Measurements from ENCODE around the gene PHF13. TPM values are rescaled to one million over a fixed set of nuclear protein-coding genes. Genes with fewer than 3 reads are reported as not detected.
A peak's percentile ranks its signal among the peaks of the same experiment; 100 is the strongest.

PHF13 gene
- polyA plus RNA-seq, 1 donor (not counting 4 experiments of a cell fraction or from before 2014, with no cell fraction given), result 4.5 TPM

DNA sequence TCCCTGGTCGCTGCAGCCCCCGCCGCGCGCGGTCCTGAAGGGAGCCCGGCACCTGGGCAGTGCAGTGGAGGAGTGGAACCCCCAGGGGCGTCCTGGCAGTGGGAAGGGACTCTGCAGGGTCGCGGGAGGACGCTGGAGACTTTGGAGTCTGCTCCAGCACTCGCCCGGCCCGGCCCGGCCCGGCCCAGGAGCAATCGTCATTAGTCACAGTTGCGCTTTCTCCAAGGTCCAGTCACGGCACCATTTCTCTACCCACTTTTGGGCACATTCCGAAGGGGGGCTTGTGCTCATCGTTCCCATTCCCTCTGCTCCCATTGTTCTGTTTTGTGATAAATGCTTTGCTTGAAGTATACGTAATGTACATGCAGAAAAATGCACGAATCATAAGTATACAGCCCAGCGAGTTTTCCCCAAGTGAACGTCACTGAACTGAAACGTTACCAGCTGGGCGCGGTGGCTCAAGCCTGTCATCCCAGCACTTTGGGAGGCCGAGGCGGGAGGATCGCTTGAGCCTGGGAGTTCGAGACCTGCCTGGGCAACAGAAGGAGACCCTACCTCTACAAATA, 12.1 kb downstream of the PHF13 start:
- Histone ChIP-seq H3K27ac (ENCODE audit: control insufficient read depth, insufficient read depth, low read length) (peak overlapping the region; percentile 67), H3K9me1 (ENCODE audit: control insufficient read depth, extremely low read depth, insufficient read depth, low read length) (no peaks in the 10 kb centered on the region), H3K4me2 (ENCODE audit: control insufficient read depth, extremely low read depth, insufficient read depth, low read depth, low read length) (peak overlapping the region; percentile 82), H4K20me1 (ENCODE audit: control insufficient read depth, extremely low read depth, insufficient read depth, low read length) (peaks cover 2% of the 10 kb centered on the region), H2AFZ (ENCODE audit: control insufficient read depth, low read length) (peak overlapping the region; percentile 74), H3K36me3 (ENCODE audit: control insufficient read depth in 2 of 2, extremely low read depth in 1 of 2, insufficient read depth in 2 of 2, low read length in 2 of 2) (peaks cover 18 to 21% of the 10 kb centered on the region in 2 experiments), H3K4me3 (ENCODE audit: control insufficient read depth in 2 of 3, extremely low read depth in 1 of 3, insufficient read depth in 2 of 3, low read depth in 1 of 3, low read length in 3 of 3) (peak overlapping the region; percentile 66 to 91 (median 88)), H3K79me2 (ENCODE audit: control insufficient read depth, insufficient read depth, low read length) (peaks cover 31% of the 10 kb centered on the region), H3K4me1 (ENCODE audit: control insufficient read depth, extremely low read depth, insufficient read depth, low read length) (peaks cover 11% of the 10 kb centered on the region), H3K9me3 (ENCODE audit: control insufficient read depth, low read depth, low read length) (no peaks in the 10 kb centered on the region), H3K27me3 (ENCODE audit: control insufficient read depth, extremely low read depth, insufficient read depth, low read length) (no peaks in the 10 kb centered on the region), H3K9ac (ENCODE audit: control insufficient read depth, extremely low read depth, insufficient read depth, low read length) (peak overlapping the region; percentile 80)
- dilution Hi-C loops (cut with MboI; ENCODE audit: extremely low pct_ligation_motif_present, low sequenced_read_pairs), result no loop called here
- FAIRE-seq (no peak), DNase-seq (ENCODE audit: low read depth, low spot score) (no peak)
- no peak for TF ChIP-seq EZH2 (IDR thresholded peaks at IDR 0.05; ENCODE audit: low read length)
- TF ChIP-seq, protein P1, sequence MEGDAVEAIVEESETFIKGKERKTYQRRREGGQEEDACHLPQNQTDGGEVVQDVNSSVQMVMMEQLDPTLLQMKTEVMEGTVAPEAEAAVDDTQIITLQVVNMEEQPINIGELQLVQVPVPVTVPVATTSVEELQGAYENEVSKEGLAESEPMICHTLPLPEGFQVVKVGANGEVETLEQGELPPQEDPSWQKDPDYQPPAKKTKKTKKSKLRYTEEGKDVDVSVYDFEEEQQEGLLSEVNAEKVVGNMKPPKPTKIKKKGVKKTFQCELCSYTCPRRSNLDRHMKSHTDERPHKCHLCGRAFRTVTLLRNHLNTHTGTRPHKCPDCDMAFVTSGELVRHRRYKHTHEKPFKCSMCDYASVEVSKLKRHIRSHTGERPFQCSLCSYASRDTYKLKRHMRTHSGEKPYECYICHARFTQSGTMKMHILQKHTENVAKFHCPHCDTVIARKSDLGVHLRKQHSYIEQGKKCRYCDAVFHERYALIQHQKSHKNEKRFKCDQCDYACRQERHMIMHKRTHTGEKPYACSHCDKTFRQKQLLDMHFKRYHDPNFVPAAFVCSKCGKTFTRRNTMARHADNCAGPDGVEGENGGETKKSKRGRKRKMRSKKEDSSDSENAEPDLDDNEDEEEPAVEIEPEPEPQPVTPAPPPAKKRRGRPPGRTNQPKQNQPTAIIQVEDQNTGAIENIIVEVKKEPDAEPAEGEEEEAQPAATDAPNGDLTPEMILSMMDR (optimal IDR thresholded peaks at IDR 0.05 in 1 of 3, IDR thresholded peaks at IDR 0.05 in 1 of 3, conservative IDR thresholded peaks at IDR 0.05 in 1 of 3; ENCODE audit: extremely low read depth in 1 of 3, insufficient read depth in 2 of 3, low read length in 3 of 3), result no peak

DNA sequence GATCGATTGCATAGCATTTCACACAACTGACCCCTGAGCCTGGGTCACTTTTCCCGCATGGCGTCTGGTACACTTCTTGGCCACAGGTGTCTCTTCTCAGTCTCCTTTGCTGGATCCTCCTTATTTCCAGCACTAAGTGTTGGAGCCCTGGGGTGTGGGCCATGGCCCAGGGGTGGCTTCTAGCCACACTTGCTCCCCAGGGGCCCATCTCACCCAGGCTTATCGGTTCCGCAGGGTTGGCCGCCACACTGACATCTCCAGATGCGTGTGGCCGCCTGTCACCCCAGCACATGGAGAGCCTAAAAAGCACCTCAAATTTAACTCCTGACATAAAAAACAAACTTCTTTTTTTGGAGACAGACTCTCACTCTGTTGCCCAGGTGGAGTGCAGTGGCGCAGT, 13.5 kb downstream of the PHF13 start:
- FAIRE-seq, result no peak
- Histone ChIP-seq H3K9me1 (ENCODE audit: control insufficient read depth, extremely low read depth, insufficient read depth, low read length) (no peaks in the 10 kb centered on the region), H2AFZ (ENCODE audit: control insufficient read depth, low read length) (no peak overlapping the region), H3K27me3 (ENCODE audit: control insufficient read depth, extremely low read depth, insufficient read depth, low read length) (no peaks in the 10 kb centered on the region), H3K79me2 (ENCODE audit: control insufficient read depth, insufficient read depth, low read length) (peaks cover 27% of the 10 kb centered on the region), H3K4me3 (ENCODE audit: control insufficient read depth in 2 of 3, extremely low read depth in 1 of 3, insufficient read depth in 2 of 3, low read depth in 1 of 3, low read length in 3 of 3) (no peak overlapping the region), H3K4me1 (ENCODE audit: control insufficient read depth, extremely low read depth, insufficient read depth, low read length) (peaks cover 11% of the 10 kb centered on the region), H3K27ac (ENCODE audit: control insufficient read depth, insufficient read depth, low read length) (no peak overlapping the region), H4K20me1 (ENCODE audit: control insufficient read depth, extremely low read depth, insufficient read depth, low read length) (no peaks in the 10 kb centered on the region), H3K36me3 (ENCODE audit: control insufficient read depth in 2 of 2, extremely low read depth in 1 of 2, insufficient read depth in 2 of 2, low read length in 2 of 2) (peaks cover 12 to 17% of the 10 kb centered on the region in 2 experiments), H3K9me3 (ENCODE audit: control insufficient read depth, low read depth, low read length) (no peaks in the 10 kb centered on the region), H3K4me2 (ENCODE audit: control insufficient read depth, extremely low read depth, insufficient read depth, low read depth, low read length) (no peak overlapping the region), H3K9ac (ENCODE audit: control insufficient read depth, extremely low read depth, insufficient read depth, low read length) (no peak overlapping the region)
- no peak for DNase-seq (ENCODE audit: low read depth, low spot score)
- dilution Hi-C loops (cut with MboI; ENCODE audit: extremely low pct_ligation_motif_present, low sequenced_read_pairs), result no loop called here
- TF ChIP-seq, protein P1 (optimal IDR thresholded peaks at IDR 0.05 in 1 of 3, IDR thresholded peaks at IDR 0.05 in 1 of 3, conservative IDR thresholded peaks at IDR 0.05 in 1 of 3; ENCODE audit: extremely low read depth in 1 of 3, insufficient read depth in 2 of 3, low read length in 3 of 3), result no peak
- no peak for TF ChIP-seq EZH2 (IDR thresholded peaks at IDR 0.05; ENCODE audit: low read length)
